NCI-H510A (cell line): Measurements from ENCODE around the gene LMO1.

Source experiments
- DNase-seq: peaks from one replicate; lab custom pipeline; 2025; lab: John Stamatoyannopoulos, UW

The LMO1 gene

DNA sequence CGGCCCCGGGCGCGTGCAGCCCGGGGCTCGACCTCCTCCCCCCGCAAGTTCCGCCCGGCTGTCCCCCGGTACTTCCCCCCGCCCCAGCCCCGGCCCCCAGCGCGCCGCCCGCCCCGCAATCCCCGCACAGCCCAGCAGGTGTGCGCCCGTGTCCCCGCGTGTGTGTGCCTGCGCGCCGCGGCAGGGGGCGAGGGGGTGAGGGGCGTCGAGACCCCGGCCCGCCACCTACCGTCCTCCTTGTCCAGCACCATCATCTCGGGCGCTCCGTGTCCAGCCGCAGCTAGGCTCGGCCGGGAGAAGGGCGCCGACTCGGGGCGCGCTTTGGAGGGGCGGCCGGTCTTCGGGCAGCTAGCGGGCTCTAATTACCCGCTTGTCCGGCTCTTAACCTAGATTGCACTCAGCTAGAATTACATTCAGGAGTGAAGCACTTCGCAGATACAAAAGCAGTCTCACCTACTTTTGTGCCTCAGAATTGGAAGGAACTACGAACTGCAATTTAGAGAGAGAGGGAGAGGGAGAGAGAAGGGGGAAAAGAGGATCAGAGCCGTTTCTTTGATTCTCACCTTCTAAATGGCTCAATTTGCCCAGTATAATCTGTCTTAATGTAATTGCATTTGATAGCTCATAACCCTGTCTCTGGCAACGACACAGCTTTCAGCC lies 439 bp downstream of the LMO1 start:
- DNase-seq, result no peak

GRCh38 chr11:8262552-8263108 lies 1.0 kb downstream of the LMO1 start:
- peak; percentile 33 for DNase-seq

GRCh38 chr11:8261921-8262551 lies 1.6 kb downstream of the LMO1 start:
- no peak for DNase-seq

DNA sequence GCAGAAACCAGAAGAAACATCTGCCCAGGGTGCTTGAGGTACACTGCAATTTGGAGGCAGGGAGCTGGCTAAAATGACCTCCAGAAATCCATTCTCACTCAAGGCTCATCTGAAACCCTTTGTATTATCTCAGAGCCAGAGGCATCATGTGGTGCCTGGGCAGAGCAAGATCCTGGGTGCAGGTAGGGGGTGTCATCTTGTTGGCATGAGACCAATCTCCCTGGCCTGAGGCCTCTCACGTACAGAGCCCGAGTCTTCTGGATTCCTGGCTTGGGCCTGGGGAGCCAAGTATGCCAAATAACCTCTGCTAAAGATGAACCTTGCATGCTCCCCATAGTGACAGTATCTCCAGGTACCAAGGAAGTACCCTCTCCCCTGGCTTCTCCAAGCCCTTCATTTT lies 2.4 kb downstream of the LMO1 start:
- DNase-seq, result no peak

GRCh38 chr11:8260202-8260966 lies 3.3 kb downstream of the LMO1 start:
- DNase-seq, result no peak

DNA sequence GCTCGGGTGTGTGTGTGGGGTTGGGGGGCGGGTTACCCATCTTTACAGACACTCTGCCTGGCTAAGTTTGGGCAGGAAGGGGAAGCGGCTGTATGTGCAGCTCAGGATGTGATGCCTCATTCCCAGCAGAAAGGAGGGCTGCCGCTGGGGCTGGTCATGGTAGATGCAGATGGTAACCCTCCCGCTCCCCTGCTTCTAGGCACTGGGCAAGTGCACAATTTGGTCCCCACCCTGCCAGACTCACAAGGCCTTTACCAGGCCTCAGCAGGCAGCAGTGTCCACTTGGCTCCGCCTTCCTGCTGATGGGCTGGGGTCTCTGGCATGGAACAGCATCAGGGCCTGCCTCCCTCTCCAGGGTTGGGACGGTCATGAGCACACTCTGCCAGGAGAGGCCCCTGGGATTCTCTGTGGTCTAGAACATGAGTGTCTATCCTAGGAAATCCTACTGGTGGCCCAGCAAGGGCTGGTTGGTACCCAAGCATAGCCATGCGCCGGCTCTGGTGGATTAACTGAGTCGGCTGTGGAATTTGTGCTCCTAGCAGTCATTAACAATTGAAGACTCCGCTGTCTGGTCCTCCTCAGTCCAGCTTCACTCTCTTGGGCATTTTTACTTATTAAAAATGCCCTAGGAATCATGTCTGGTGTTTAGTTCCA lies 4.2 kb downstream of the LMO1 start:
- no peak for DNase-seq

GRCh38 chr11:8258784-8259183 lies 4.9 kb downstream of the LMO1 start:
- no peak for DNase-seq

DNA sequence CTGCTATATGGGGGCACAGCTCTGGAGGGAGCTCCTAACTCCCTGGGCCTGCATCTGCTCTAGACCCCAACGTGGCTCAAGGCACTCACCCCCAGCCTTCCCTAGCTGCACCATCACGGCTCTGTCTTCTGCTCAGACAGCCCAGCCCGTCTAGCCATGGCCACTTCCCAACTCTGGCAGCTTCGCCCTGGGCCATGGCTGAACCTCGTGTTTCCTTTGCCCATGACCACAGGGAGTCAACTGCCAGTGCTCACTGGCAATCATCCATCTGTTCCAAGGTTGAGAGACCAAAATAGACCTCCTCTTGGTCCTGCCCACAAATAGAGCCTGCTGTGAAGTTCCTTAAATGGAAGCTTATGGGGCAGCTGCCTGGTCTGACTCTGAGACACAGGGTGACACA lies 5.4 kb downstream of the LMO1 start:
- no peak for DNase-seq

DNA sequence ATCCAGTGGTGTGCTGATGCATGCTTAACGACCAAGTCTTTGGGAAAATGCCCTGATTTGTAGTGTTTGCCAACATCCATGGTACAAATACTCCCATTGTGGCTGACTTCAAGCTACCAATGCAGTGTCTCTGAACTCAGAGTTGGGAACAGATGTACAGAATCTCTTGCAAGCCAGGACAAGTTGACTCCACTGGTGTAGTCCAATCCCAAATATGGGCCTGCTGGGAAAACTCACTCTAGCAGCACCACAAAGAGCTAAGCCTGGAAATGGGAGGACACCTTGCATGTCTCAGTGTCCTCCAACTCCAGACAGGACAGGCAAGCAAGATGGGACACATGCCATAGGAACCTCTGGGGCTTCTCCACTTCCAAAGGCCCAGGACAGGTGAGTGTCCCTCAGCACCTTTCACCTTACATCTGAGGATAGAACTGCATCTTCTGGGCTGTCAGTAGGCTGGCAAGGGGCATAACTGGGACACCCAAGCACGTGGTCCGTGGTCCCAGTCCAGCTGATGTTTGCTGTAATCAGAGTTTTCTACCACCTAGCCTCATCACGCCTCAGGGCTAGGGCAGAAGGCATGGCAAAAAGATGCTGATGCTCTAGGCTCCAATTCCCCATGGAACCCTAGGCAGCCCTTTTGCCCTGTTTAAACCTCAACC lies 6.5 kb downstream of the LMO1 start:
- no peak for DNase-seq

GRCh38 chr11:8256271-8257002 lies 7.2 kb downstream of the LMO1 start:
- DNase-seq, result no peak

DNA sequence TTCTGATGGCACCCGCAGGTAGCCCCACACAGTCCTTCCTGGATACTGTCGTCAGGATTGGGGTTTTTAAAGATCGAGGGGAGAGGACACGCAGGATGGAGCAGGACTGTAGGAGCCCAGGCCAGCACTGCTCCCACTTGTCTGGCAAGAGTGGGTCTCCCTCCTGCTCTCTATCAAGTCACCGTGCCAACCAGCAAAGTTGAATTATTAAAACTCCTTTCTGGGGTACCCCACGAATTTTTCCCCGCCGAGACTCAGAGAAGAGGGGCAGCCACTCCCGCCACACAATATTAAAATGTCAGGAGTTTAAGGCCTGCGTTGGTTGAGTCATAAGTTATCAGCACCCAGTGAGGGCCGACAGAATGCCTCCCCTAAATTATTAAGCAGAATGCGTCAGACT lies 10.1 kb downstream of the LMO1 start:
- DNase-seq, result no peak

GRCh38 chr11:8252946-8253345 lies 10.7 kb downstream of the LMO1 start:
- DNase-seq, result no peak

- no peak for DNase-seq
These were observed 11.3 kb downstream of the LMO1 start for GRCh38 chr11:8252388-8252787.

DNA sequence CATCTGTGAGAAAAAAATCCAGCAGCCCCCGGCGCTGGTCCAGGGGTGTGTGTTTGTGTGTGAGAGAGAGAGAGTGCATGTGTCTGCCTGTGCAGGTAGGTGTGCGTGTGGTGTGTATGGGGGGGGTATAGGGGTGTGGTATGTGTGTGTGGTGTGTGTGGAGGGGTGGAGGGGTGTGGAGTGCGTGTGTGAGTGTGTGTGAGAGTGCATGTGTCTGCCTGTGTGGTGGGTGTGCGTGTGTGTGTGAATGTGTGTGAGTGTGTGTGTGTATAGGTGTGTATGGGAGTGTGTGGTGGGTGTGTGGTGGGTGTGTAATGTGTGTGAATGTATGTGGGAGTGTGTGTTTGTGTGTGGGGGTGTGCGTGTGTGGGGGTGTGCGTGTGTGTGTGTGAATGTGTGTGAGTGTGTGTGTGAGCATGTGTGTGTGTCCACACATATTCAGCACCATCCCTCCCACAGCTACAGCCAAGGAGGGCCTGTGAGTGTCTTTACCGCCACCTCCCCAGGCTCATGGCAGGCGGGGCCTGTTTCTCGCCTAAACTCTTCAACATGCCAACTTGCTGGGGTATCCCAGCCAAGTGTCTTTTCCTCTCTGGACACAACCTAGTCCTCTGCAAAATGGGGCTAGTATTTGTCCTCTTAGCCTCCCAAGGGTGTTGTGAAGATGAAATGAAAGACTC lies 11.9 kb downstream of the LMO1 start:
- no peak for DNase-seq

DNA sequence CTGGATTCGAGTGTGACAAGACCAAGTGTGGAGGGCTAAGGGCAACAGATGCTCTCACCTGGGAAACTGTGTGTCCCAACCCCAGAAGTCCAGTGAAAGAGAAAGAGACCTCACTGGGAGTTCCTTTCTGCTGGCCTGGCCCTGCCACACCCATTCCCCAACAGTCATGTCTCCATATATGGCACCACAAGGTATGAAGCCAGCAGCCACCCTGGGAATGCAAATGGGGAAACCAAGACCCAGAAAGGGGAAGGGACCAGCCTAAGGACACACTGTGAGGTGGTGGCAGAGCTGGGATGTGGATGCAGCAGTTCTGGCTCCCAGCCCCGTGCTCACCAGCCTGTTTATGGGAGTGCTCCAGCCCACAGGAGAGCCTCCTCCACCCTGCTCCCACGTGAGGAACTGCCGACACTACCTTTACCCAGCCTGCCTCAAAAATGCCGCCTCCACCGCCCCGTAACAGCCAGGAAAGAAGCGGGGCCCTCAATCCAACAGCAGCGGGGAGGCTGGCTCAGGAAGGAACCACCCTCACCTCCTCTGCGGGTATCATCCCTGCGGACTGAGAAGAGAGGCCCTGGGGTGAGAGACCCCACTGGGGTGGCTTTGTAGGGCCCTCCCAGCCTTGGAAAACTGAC lies 12.6 kb downstream of the LMO1 start:
- DNase-seq, result no peak

DNA sequence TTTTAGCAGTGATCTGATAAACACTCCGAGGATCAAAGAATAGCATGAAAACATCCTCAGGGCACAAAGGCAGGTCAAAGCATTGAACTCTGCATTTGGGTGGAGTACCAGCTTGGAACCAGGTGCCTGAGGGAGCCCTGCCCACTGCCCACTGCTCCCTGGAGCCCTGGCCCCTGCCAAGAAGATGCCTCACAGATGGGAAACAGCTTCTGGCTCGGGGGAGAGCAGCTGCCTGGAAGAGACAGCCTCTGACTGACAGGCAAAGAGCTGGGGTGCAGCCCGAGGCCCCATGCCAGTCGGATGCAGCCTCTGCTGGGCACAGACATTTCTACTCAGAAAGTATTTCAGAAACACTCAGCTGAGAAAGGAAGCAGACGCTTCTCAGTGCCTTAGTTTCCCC lies 13.2 kb downstream of the LMO1 start:
- no peak for DNase-seq

GRCh38 chr11:8249482-8249881 lies 14.2 kb downstream of the LMO1 start:
- no peak for DNase-seq

- DNase-seq, result no peak
These were observed 14.9 kb downstream of the LMO1 start for GRCh38 chr11:8248786-8249185.

GRCh38 chr11:8247312-8247711 lies 16.4 kb downstream of the LMO1 start:
- no peak for DNase-seq

GRCh38 chr11:8243458-8243857 lies 20.2 kb downstream of the LMO1 start:
- DNase-seq, result no peak
